ENCODE data around the gene LDLRAD4. TPM values are rescaled to one million over a fixed set of nuclear protein-coding genes. Genes with fewer than 3 reads are reported as not detected.

LDLRAD4 gene
- total and polyA plus RNA-seq, 2 experiments from 2014 or later: 0.73 to 1.9 TPM

DNA sequence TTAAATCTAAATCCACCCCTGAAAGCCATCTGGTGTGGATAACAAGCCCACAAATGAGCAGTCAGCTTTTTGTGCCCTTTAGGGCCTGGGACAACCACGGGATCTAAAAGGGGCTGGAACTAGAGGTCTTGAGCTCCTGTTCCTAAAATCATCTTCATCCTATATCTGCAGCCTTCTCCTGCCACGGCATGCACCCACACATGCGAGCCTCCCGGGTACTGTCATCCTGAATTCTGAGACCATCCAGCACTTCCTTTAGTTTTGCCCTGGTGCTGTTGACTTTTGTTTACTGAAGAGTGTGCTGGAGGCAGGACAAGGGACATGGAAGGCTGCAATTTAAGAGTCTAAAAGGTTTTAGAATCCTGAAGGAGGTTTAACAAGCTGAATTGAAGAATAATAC lies 324.6 kb downstream of the LDLRAD4 start (continued):
- no peak for TF ChIP-seq ETS1 (IDR thresholded peaks at IDR 0.05)

DNA sequence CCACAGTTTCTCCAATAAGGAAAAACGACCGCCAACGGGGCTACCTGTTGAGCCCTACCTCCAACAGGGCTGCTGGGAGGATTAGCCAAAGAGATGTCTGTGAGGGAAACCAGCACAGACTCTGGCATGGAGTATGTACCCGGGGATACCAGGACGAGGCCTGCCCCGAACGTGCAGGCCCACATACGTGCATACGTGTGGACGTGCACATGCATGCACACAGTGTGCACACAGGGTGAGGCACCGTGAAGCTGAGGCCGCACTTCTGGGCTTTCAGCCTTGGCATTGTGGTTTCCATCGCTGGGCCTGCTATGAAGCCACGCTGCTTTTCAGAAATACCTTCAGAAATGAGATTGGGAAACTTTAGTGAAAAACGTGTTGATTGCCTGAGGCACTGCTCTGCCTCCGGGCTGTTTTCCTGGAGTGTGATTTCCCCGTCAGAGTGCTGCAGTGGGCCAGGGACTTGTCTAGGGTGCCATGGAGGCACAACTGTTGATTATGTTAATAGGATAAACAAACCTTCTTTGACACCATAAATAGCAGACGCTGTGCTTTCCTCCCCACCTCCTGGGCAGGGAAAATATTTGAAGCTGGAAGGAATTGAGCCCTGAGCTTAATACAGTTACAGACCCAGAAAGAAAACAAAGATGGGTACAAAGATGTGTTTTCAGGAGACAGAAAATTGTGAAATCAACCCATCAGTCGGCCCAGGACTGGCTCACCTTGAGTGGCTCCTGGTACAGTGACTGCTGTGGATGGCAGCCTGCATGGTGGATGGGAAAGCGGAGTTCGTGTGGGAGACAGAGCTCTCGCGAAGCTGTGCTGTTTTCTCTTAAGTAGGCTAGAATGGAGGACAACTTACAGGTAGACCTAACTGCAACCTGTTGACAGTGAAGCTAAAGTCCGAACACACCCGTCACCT lies 325.5 kb downstream of the LDLRAD4 start:
- H3K27me3 Mint-ChIP-seq (ENCODE audit: insufficient read depth, low read depth, poor library complexity): peaks cover 4% of the 10 kb centered on the region
- H3K36me3 ChIP-seq (ENCODE audit: insufficient read depth): 0 out of 2 replicates have a peak, but pooled peaks cover 3% of the 10 kb centered on the region
- H2AFZ ChIP-seq: 0 out of 2 replicates have a peak overlapping the region, but pooled peaks have one; percentile 43
- ATAC-seq (no peak), DNase-seq (ENCODE audit: low spot score) (no peak)
- H3K79me2 ChIP-seq (replicated peaks; ENCODE audit: insufficient read depth): no peaks in the 10 kb centered on the region
- H3K4me2 ChIP-seq: no peak overlapping the region
- peaks cover 4% of the 10 kb centered on the region; the same call in 1 of the 2 replicates for H3K9me2 ChIP-seq (ENCODE audit: insufficient read depth)
- peaks cover 11% of the 10 kb centered on the region; the same call in 2 of the 3 replicates for H3K9me3 Mint-ChIP-seq
- no peaks in the 10 kb centered on the region for H4K20me1 ChIP-seq (replicated peaks; ENCODE audit: insufficient read depth)
- no peaks in the 10 kb centered on the region for H3F3A ChIP-seq (replicated peaks; ENCODE audit: low read depth)
- H3K27ac Mint-ChIP-seq: no peak overlapping the region
- peaks cover 7% of the 10 kb centered on the region; the same call in 2 of the 3 replicates for H3K36me3 Mint-ChIP-seq (ENCODE audit: low read depth)
- H3K4me3 ChIP-seq: no peak overlapping the region
- TF ChIP-seq ETS1 (IDR thresholded peaks at IDR 0.05) (no peak), CREB1 (CRISPR knock-in tag; IDR thresholded peaks at IDR 0.05; ENCODE audit: low read depth) (no peak), ZNF462 (CRISPR knock-in tag; IDR thresholded peaks at IDR 0.05) (no peak), EZH2phosphoT487 (IDR thresholded peaks at IDR 0.05; ENCODE audit: unreplicated experiment) (no peak), POLR2AphosphoS5 (IDR thresholded peaks at IDR 0.05; ENCODE audit: low read depth) (no peak), ZNF331 (CRISPR knock-in tag; IDR thresholded peaks at IDR 0.05; ENCODE audit: low read depth) (no peak), JUNB (IDR thresholded peaks at IDR 0.05; ENCODE audit: unreplicated experiment) (no peak), NANOG (IDR thresholded peaks at IDR 0.05; ENCODE audit: borderline replicate concordance) (no peak), STAT1 (IDR thresholded peaks at IDR 0.05; ENCODE audit: unreplicated experiment) (no peak)
- H3K4me1 ChIP-seq (ENCODE audit: insufficient read depth): no peaks in the 10 kb centered on the region; the same call in 1 of the 2 replicates
- H3K27ac ChIP-seq (ENCODE audit: low read depth): no peak overlapping the region
- no peak overlapping the region for H3K4me3 Mint-ChIP-seq
- H3K27me3 ChIP-seq (ENCODE audit: insufficient read depth): no peaks in the 10 kb centered on the region
- H3K4me1 Mint-ChIP-seq: peaks cover 13% of the 10 kb centered on the region

Measured in GM23338 (cell line).